Measurements from ENCODE around the gene TAGAP. TPM values are rescaled to one million over a fixed set of nuclear protein-coding genes. Genes with fewer than 3 reads are reported as not detected.

The TAGAP gene
- total RNA-seq, 1 experiment from 2014 or later: 0.22 TPM

- no peak for TF ChIP-seq CTCF (IDR thresholded peaks at IDR 0.05)
- no peak for TF ChIP-seq MYBL2 (CRISPR knock-in tag; IDR thresholded peaks at IDR 0.05)
- TF ChIP-seq SMAD3 (CRISPR knock-in tag; IDR thresholded peaks at IDR 0.05; ENCODE audit: borderline replicate concordance): no peak
- no peak for TF ChIP-seq SOX15 (CRISPR knock-in tag; IDR thresholded peaks at IDR 0.05)
- TF ChIP-seq TCF7 (CRISPR knock-in tag; IDR thresholded peaks at IDR 0.05; ENCODE audit: low read depth): no peak
- no peak for TF ChIP-seq ZNF317 (CRISPR knock-in tag; IDR thresholded peaks at IDR 0.05; ENCODE audit: borderline replicate concordance, low read depth)
- TF ChIP-seq ATF3 (CRISPR knock-in tag; conservative IDR thresholded peaks at IDR 0.05): no peak
- TF ChIP-seq ZNF121 (CRISPR knock-in tag; IDR thresholded peaks at IDR 0.05): no peak
- no peak for TF ChIP-seq STAT6 (CRISPR knock-in tag; conservative IDR thresholded peaks at IDR 0.05; ENCODE audit: low read depth)
- TF ChIP-seq MAX (CRISPR knock-in tag; IDR thresholded peaks at IDR 0.05): no peak
- no peak for TF ChIP-seq E2F4 (CRISPR knock-in tag; IDR thresholded peaks at IDR 0.05; ENCODE audit: borderline replicate concordance, low read depth)
Measured at GRCh38 chr6:159074876-159075275, 30.1 kb upstream of the TAGAP start (continued).

GRCh38 chr6:159074120-159074684 lies 29.4 kb upstream of the TAGAP start:
- POLR2A ChIA-PET: no interaction called here
- CTCF ChIA-PET: interaction anchor here (1.5 kb wide), 1 partner anchor 30 kb away, joined by 7 read pairs; no protein-coding TSS in a partner anchor
- no peak for DNase-seq (ENCODE audit: low spot score)
- Mint-ChIP-seq H3K9me3 (no peaks in the 10 kb centered on the region), H3K36me3 (no peaks in the 10 kb centered on the region), H3K4me1 (peaks cover 15% of the 10 kb centered on the region), H3K4me3 (peak overlapping the region; percentile 90), H3K27me3 (ENCODE audit: low read depth) (peaks cover 28% of the 10 kb centered on the region), H3K27ac (no peak overlapping the region)
- peak; percentile 95 for ATAC-seq
- no peak for TF ChIP-seq AFF4 (CRISPR knock-in tag; IDR thresholded peaks at IDR 0.05; ENCODE audit: borderline replicate concordance)
- no peak for TF ChIP-seq RELA (CRISPR knock-in tag; IDR thresholded peaks at IDR 0.05; ENCODE audit: borderline replicate concordance)
- peak; percentile 98 for TF ChIP-seq USF1 (CRISPR knock-in tag; IDR thresholded peaks at IDR 0.05)
- TF ChIP-seq NFYB (CRISPR knock-in tag; conservative IDR thresholded peaks at IDR 0.05; ENCODE audit: low read depth): peak; percentile 97
- TF ChIP-seq USF2 (CRISPR knock-in tag; IDR thresholded peaks at IDR 0.05): peak; percentile 98

Data from WTC11 (cell line).